Mucosa of stomach (tissue), 1 donor: ENCODE data around the gene FAM117B.

Experiments
- H3K27me3 ChIP-seq: one replicate; pipeline ENCODE4 v1.7.0; 2013; ENCODE audit warnings: mild to moderate bottlenecking, low read length; ENCODE audit not compliant: control insufficient read depth, insufficient read depth
- H3K36me3 ChIP-seq: one replicate; pipeline ENCODE4 v1.7.0; 2013; ENCODE audit warnings: low read length; ENCODE audit not compliant: control insufficient read depth, insufficient read depth
- H3K4me1 ChIP-seq: one replicate; pipeline ENCODE4 v1.7.0; 2013; ENCODE audit warnings: mild to moderate bottlenecking, low read length; ENCODE audit not compliant: control insufficient read depth, insufficient read depth
- H3K4me3 ChIP-seq: one replicate; pipeline ENCODE4 v1.7.0; 2013; ENCODE audit warnings: low read length
- H3K9ac ChIP-seq: one replicate; pipeline ENCODE4 v1.7.0; 2013; ENCODE audit warnings: mild to moderate bottlenecking, low read length, moderate library complexity
- H3K9me3 ChIP-seq: one replicate; pipeline ENCODE4 v1.7.0; 2013; ENCODE audit warnings: mild to moderate bottlenecking, low read length, moderate library complexity; ENCODE audit not compliant: control insufficient read depth
- donor health status: Pancreatic carcinoma.

FAM117B gene

GRCh38 chr2:202634556-202635427, at the start of gene FAM117B:
TSS of gene FAM117B (plus strand) at chr2:202634969. CDS start at chr2:202635188, 219 bp downstream.
- peaks cover 29% of the 10 kb centered on the region for H3K4me1 ChIP-seq
- no peaks in the 10 kb centered on the region for H3K27me3 ChIP-seq
- no peaks in the 10 kb centered on the region for H3K36me3 ChIP-seq
- H3K9me3 ChIP-seq: no peaks in the 10 kb centered on the region
- H3K9ac ChIP-seq: peak within 1 kb of the TSS; percentile 83
- H3K4me3 ChIP-seq: peak within 1 kb of the TSS; percentile 82

- peaks cover 15% of the 10 kb centered on the region for H3K4me1 ChIP-seq
- no peaks in the 10 kb centered on the region for H3K36me3 ChIP-seq
- H3K27me3 ChIP-seq: no peaks in the 10 kb centered on the region
- H3K9ac ChIP-seq: peak overlapping the region; percentile 1
- no peaks in the 10 kb centered on the region for H3K9me3 ChIP-seq
- H3K4me3 ChIP-seq: no peak overlapping the region
Measured at GRCh38 chr2:202588647-202589581, 45.9 kb upstream of the FAM117B start.

GRCh38 chr2:202589582-202589949, 45.2 kb upstream of the FAM117B start:
- Histone ChIP-seq H3K4me1 (peaks cover 15% of the 10 kb centered on the region), H3K27me3 (no peaks in the 10 kb centered on the region), H3K36me3 (no peaks in the 10 kb centered on the region), H3K4me3 (no peak overlapping the region), H3K9me3 (no peaks in the 10 kb centered on the region), H3K9ac (no peak overlapping the region)

GRCh38 chr2:202592566-202592965, 42.2 kb upstream of the FAM117B start:
- Histone ChIP-seq H3K4me1 (peaks cover 15% of the 10 kb centered on the region), H3K9me3 (no peaks in the 10 kb centered on the region), H3K36me3 (no peaks in the 10 kb centered on the region), H3K27me3 (no peaks in the 10 kb centered on the region), H3K4me3 (no peak overlapping the region), H3K9ac (no peak overlapping the region)

- no peaks in the 10 kb centered on the region for H3K4me1 ChIP-seq
- no peaks in the 10 kb centered on the region for H3K36me3 ChIP-seq
- no peak overlapping the region for H3K4me3 ChIP-seq
- H3K27me3 ChIP-seq: no peaks in the 10 kb centered on the region
- H3K9ac ChIP-seq: no peak overlapping the region
- no peaks in the 10 kb centered on the region for H3K9me3 ChIP-seq
Measured at GRCh38 chr2:202599105-202599504, 35.7 kb upstream of the FAM117B start.

- H3K9me3 ChIP-seq: no peaks in the 10 kb centered on the region
- H3K9ac ChIP-seq: no peak overlapping the region
- H3K36me3 ChIP-seq: no peaks in the 10 kb centered on the region
- no peaks in the 10 kb centered on the region for H3K27me3 ChIP-seq
- no peaks in the 10 kb centered on the region for H3K4me1 ChIP-seq
- no peak overlapping the region for H3K4me3 ChIP-seq
Measured at GRCh38 chr2:202599911-202600310, 34.9 kb upstream of the FAM117B start.

GRCh38 chr2:202604699-202605098, 30.1 kb upstream of the FAM117B start:
- H3K4me3 ChIP-seq: no peak overlapping the region
- no peak overlapping the region for H3K9ac ChIP-seq
- no peaks in the 10 kb centered on the region for H3K4me1 ChIP-seq
- H3K27me3 ChIP-seq: no peaks in the 10 kb centered on the region
- H3K36me3 ChIP-seq: no peaks in the 10 kb centered on the region
- H3K9me3 ChIP-seq: no peaks in the 10 kb centered on the region

GRCh38 chr2:202605174-202605573, 29.6 kb upstream of the FAM117B start:
- Histone ChIP-seq H3K27me3 (no peaks in the 10 kb centered on the region), H3K4me1 (no peaks in the 10 kb centered on the region), H3K36me3 (no peaks in the 10 kb centered on the region), H3K9me3 (no peaks in the 10 kb centered on the region), H3K4me3 (no peak overlapping the region), H3K9ac (no peak overlapping the region)

- H3K9me3 ChIP-seq: no peaks in the 10 kb centered on the region
- H3K4me3 ChIP-seq: no peak overlapping the region
- H3K36me3 ChIP-seq: no peaks in the 10 kb centered on the region
- no peaks in the 10 kb centered on the region for H3K4me1 ChIP-seq
- H3K27me3 ChIP-seq: no peaks in the 10 kb centered on the region
- no peak overlapping the region for H3K9ac ChIP-seq
Measured at GRCh38 chr2:202608142-202608852, 26.5 kb upstream of the FAM117B start.

- Histone ChIP-seq H3K27me3 (no peaks in the 10 kb centered on the region), H3K4me3 (no peak overlapping the region), H3K9me3 (no peaks in the 10 kb centered on the region), H3K9ac (no peak overlapping the region), H3K36me3 (no peaks in the 10 kb centered on the region), H3K4me1 (no peaks in the 10 kb centered on the region)
Measured at GRCh38 chr2:202609381-202610145, 25.2 kb upstream of the FAM117B start.

GRCh38 chr2:202610380-202610779, 24.4 kb upstream of the FAM117B start:
- Histone ChIP-seq H3K9me3 (no peaks in the 10 kb centered on the region), H3K9ac (no peak overlapping the region), H3K4me3 (no peak overlapping the region), H3K36me3 (no peaks in the 10 kb centered on the region), H3K4me1 (no peaks in the 10 kb centered on the region), H3K27me3 (no peaks in the 10 kb centered on the region)
